ENCODE data around the gene GSAP.
A peak's percentile ranks its signal among the peaks of the same experiment; 100 is the strongest.
"Not testable (repeated sequence)": the region's sequence is repeated elsewhere in the genome, so short reads cannot be mapped to it uniquely, and the experiment has no call there.

The GSAP gene

DNA sequence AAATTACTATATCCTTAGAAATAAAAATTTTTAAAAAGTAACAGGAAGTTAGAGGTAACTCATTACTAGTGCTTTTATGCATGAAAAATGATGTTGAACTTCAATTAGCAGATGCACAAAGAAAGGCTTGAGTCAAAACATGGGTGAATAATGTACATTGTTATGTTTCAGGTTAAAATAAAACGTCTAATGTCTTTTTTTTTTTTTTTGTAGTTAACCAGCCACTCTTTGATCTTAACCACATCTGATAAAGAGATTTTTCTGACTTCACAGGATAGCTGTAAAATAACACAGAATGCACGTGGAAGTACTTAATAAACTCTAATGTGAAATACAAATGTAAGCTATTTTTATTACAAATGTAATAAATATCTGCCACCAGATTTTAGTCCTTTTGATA lies 61.7 kb downstream of the GSAP start:
- DNase-seq: no peak

GRCh38 chr7:77353911-77354310 lies 62.2 kb downstream of the GSAP start:
- DNase-seq: no peak

DNA sequence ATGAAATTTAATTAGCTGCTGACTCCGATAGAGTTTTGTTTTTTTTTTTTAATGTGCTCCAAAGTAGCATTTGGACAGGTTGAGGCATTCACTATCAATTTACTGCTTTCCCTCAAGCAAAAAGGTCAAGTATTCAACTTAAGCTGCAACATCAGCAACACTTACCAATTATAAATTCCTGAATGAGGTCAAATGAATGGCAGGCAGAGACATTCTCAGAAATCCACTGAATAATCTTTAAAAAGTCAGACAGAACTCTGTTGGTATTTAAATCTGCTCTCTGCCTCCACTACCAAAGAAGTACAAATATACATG lies 62.8 kb downstream of the GSAP start:
- no peak for DNase-seq

DNA sequence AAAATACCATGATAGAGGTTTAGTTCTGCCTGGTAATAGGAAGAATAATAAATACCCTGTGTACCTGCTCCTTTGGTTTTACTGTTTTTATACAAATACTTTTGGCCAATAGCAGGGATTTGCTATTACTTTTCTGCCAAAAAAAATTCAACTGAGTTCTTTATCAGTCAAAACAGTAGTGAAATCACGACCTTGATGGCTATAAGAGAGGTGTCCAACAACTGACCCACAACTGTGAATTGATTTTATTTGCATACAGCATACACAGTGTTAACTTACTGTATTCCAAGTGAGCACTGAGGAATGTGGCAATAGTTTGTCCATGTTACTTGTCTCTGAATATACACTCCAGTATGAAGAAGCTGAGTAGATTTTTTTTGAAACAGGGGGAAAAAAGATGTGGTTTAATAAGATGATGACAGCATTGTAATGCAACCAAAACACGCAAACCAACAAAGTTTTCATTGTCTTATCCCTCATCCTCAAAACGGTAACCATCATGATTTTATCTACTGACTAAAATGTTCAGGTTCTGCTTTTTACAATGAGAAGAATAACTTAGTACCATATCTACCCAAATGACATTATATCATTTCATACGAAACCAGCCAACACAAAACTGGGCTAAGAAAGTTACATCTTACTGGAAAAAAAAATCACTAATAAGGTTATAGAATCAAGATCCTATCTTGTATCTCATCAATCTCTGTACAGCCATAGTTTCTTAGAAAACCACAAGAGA lies 63.3 kb downstream of the GSAP start:
- no peak for DNase-seq

DNA sequence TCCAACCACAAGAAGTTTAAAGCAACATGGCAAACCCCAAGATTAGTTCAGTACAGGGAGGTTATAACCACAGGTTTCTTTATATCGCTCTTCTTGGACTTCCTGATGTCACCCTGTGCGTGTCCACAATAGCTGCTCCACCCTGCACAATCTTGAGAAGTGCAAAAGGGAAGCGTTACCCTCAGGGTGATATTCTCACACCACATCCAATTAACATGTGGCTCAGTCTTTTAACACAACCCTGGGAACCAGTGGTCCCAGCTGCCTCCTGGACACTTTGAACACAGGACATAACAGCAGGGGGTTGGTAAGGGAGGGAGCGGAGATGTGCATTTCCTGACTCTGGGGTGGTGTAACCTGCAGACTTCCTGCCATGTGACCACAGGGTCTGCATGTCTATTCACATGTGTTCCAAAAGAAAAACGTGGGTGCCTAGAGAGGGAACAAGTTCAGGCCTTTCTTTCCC lies 64.6 kb downstream of the GSAP start:
- DNase-seq: peak; percentile 76

DNA sequence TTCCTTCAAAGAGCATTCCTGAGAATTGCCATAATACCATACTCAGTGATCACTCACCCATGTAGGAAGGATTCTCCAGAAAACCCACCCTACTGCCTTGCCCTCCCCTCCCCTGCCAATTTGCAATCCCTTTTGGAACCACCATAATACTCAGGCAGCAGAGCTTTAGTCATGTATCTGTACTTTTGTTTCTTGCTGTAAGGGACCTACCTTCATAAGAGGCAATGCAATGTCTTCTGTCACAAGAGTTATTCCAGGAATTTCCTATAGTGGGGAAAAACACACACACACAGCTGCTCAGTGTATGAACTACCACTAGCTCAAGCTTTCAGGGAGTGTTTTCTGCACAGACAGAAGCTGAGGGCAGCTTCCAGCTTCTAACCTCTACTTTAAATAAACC lies 67.0 kb downstream of the GSAP start:
- DNase-seq: no peak

GRCh38 chr7:77348371-77348813 lies 67.8 kb downstream of the GSAP start:
- DNase-seq: no peak

GRCh38 chr7:77346441-77346840 lies 69.7 kb downstream of the GSAP start:
- no peak for DNase-seq

- DNase-seq: not testable (repeated sequence)
Measured at GRCh38 chr7:77345426-77345825, 70.7 kb downstream of the GSAP start.

- no peak for DNase-seq
Measured at GRCh38 chr7:77339726-77340125, 76.4 kb downstream of the GSAP start.

GRCh38 chr7:77338883-77339629 lies 77.1 kb downstream of the GSAP start:
- DNase-seq: no peak

GRCh38 chr7:77338260-77338659 lies 77.9 kb downstream of the GSAP start:
- DNase-seq: no peak

DNA sequence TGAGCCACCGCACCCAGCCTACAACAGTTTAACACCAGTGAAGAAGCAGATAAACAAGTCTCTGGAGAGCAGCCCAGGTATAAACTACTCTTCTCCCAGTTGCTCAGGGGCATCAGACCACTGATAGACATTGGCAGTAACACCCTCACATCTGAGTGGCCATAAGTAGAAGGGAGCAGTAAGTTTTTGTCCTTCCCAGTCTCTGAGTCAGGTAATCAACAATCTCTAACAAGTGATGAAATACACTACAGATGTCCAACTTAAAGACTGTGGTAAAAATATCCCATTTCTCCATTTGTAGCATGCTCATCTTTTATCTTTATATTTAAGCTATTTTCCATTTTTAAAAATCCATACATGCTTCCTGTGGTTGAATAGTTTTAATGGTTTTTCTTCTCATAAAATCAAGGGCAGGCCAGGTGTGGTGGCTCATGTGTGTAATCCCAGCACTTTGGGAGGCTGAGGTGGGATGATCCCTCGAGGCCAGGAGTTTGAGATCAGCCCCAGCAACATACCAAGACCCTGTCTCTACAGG lies 78.6 kb downstream of the GSAP start:
- no peak for DNase-seq

- no peak for DNase-seq
Measured at GRCh38 chr7:77335581-77335980, 80.6 kb downstream of the GSAP start.

- not testable (repeated sequence) for DNase-seq
Measured at GRCh38 chr7:77334039-77334438, 82.1 kb downstream of the GSAP start.

DNA sequence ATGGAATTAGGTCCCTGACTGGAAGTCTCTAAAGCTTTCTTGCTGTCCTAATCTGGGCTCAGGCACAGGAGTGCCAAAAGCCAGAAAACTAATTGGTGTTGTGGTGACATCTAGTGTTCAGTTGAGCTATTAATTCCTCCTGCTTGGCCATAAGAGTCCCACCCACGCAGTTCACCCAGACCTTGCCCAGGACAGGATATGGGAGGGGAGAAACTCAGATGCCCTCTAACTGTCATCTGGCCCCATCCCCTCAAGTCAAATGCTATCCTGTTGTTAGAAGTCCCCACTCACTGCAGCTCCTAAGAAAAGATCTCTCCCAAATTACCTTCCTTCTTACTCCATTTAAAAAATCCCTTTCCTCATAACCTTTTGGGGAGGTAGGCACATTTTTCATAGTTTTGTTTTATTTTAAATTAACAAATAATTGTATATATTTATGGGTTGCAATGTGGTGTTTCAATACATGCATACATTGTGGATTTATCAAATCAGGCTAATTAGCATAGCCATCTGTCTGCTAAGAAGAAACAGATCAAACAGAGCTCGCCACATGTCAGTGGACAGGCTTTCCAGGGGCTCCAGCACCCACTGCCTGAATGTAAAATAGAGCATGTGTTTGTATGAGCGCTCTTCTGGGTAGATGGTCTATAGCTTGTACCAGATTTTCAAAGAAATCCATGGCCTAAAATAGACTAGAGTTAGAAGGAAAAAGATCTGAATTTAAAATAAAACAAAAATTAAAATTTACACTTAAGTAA lies 84.0 kb downstream of the GSAP start:
- DNase-seq: peak; percentile 69

GRCh38 chr7:77330169-77330882 lies 85.8 kb downstream of the GSAP start:
- no peak for DNase-seq

DNA sequence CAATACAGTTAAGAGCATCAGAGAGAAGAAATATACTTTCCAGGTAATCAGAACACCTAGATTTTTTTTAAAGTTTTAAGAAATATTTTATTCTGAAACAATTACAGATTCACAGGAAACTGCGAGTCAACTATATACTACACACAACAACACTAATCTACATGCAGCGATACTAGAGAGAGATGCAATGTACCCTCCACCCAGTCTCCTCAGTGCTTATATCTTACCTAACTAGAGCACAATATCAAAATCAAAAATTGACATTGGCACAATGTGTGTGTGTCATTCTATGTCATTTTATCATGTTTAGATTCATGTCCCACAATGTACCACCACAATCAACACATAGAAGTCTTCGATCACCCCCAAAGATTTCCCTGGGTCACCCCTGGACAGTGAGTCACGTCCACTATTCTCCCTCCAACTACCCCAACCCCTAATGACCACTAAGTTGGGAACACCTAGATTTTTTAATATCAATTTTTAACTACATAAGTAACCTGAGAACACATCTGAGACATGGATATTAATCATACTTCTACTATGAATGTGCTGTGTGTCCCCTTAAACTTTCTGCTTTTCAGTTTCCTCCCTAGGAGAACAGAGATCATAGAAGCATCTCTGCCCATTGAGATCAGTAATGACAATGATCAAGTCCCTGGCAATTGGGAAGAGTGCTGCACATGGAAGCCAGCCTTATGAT lies 86.5 kb downstream of the GSAP start:
- DNase-seq: no peak

DNA sequence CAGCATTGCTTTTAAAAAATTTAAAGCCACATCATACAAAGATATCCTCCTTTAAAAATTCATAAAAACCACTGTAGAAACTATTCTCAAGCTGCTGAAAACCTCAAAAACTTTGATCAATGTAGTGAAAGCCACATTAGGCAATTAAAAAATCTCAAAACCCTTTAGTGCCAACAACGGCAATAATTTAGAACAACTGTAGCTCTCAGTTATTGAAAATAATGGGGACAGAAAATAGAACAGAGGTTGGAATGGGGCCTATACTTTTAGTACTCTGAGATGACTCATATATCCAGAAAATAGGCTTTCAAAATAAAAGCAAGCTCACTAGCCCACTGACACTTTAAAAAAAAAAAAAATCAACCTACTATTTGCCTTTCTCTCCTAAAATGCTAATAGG lies 87.5 kb downstream of the GSAP start:
- no peak for DNase-seq

- peak; percentile 67 for DNase-seq
Measured at GRCh38 chr7:77327932-77328628, 88.1 kb downstream of the GSAP start.
